ENCODE data around the gene TMC7. TPM values are rescaled to one million over a fixed set of nuclear protein-coding genes. Genes with fewer than 3 reads are reported as not detected.

TMC7 gene
- total and polyA plus RNA-seq, 7 donors: 0.16 to 3.1 (median 0.46) TPM

DNA sequence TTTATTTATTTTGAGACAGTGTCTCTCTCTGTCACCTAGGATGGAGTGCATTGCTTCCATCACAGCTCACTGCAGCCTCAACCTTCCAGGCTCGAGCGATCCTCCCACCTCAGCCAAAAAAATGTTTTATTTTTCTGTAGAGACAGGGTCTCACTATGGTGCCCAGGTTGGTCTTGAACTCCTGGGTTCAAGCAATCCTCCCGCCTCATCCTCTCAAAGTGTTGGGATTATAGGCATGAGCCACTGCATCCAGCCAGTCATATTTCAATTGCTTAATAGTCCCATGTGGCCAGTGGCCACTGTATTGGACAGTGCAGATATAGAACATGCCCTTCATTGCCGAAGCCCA lies 15.3 kb downstream of the TMC7 start:
- no peak for TF ChIP-seq POLR2AphosphoS5 (IDR thresholded peaks at IDR 0.05)
- no peak for TF ChIP-seq POLR2A (IDR thresholded peaks at IDR 0.05)
- TF ChIP-seq, protein P1, sequence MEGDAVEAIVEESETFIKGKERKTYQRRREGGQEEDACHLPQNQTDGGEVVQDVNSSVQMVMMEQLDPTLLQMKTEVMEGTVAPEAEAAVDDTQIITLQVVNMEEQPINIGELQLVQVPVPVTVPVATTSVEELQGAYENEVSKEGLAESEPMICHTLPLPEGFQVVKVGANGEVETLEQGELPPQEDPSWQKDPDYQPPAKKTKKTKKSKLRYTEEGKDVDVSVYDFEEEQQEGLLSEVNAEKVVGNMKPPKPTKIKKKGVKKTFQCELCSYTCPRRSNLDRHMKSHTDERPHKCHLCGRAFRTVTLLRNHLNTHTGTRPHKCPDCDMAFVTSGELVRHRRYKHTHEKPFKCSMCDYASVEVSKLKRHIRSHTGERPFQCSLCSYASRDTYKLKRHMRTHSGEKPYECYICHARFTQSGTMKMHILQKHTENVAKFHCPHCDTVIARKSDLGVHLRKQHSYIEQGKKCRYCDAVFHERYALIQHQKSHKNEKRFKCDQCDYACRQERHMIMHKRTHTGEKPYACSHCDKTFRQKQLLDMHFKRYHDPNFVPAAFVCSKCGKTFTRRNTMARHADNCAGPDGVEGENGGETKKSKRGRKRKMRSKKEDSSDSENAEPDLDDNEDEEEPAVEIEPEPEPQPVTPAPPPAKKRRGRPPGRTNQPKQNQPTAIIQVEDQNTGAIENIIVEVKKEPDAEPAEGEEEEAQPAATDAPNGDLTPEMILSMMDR (IDR thresholded peaks at IDR 0.05): no peak
- no peak for TF ChIP-seq EP300 (IDR thresholded peaks at IDR 0.05)
- H3K36me3 ChIP-seq: no peaks in the 10 kb centered on the region
- 61 to 89% methylated on average over 4 of the region's 4 CpGs for WGBS, 2 donors

DNA sequence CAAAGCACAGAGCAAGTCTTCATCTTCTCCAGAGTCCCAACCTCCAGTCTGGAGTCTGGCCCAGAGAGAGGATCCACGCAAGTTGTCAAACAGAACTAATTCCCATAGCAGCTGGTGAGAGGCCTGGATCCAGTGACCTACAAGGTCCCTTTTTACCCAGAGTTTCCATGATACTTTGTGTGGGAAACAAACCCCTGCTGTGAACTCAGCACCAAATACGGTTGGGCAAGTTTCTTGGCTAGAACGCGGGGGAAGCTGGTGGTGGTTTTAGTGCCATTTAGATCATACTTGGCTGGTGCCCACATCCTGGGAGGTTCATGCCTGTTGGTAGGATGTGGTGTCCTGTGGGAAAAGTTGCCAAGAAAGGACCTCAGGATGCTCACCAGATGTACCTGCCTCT lies 18.1 kb downstream of the TMC7 start:
- Histone ChIP-seq H3K4me1 (no peaks in the 10 kb centered on the region), H3K36me3 (no peaks in the 10 kb centered on the region), H3K27me3 (no peaks in the 10 kb centered on the region), H3K4me3 (no peak overlapping the region), H3K27ac (no peak overlapping the region), H3K9me3 (no peaks in the 10 kb centered on the region)
- no peak for DNase-seq
- intact Hi-C loops (cut with DNase I): no loop called here
- TF ChIP-seq POLR2AphosphoS5 (IDR thresholded peaks at IDR 0.05): no peak
- TF ChIP-seq, protein P1 (IDR thresholded peaks at IDR 0.05): no peak
- TF ChIP-seq POLR2A (IDR thresholded peaks at IDR 0.05): no peak
- TF ChIP-seq EP300 (IDR thresholded peaks at IDR 0.05): no peak
- 78 to 88% methylated on average over 4 of the region's 4 CpGs for WGBS, 2 donors

More for the DNA sequence above, 15.3 kb downstream of the TMC7 start:
- no peak for DNase-seq
- no peak overlapping the region for H3K4me3 ChIP-seq
- intact Hi-C loops (cut with DNase I): no loop called here
- no peak overlapping the region for H3K27ac ChIP-seq
- H3K4me1 ChIP-seq: no peaks in the 10 kb centered on the region
- H3K9me3 ChIP-seq: no peaks in the 10 kb centered on the region
- H3K27me3 ChIP-seq: no peaks in the 10 kb centered on the region

DNA sequence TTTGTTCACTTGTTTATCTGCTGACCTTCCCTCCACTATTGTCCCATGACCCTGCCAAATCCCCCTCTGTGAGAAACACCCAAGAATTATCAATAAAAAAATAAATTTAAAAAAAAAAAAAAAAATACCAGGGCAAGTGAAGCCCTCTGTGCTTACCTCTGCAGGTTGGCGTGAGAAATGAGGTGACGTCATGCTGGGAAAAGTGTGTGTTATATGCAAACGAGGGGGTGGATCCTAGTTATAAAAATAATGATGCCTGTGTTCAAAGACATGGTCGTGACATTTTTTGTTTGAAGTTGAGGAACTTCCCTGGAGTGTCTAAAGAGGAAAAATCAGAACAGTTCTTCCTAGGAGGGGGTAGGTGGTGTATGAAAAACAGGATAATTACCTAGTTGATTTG lies 20.2 kb downstream of the TMC7 start:
- DNase-seq: no peak
- Histone ChIP-seq H3K27me3 (no peaks in the 10 kb centered on the region), H3K27ac (no peak overlapping the region), H3K4me1 (no peaks in the 10 kb centered on the region), H3K9me3 (no peaks in the 10 kb centered on the region), H3K4me3 (no peak overlapping the region), H3K36me3 (no peaks in the 10 kb centered on the region)
- intact Hi-C loops (cut with DNase I): no loop called here
- no peak for TF ChIP-seq POLR2AphosphoS5 (IDR thresholded peaks at IDR 0.05)
- TF ChIP-seq, protein P1 (IDR thresholded peaks at IDR 0.05): no peak
- no peak for TF ChIP-seq EP300 (IDR thresholded peaks at IDR 0.05)
- no peak for TF ChIP-seq POLR2A (IDR thresholded peaks at IDR 0.05)
- 72 to 73% methylated on average over 4 of the region's 4 CpGs for WGBS, 2 donors

DNA sequence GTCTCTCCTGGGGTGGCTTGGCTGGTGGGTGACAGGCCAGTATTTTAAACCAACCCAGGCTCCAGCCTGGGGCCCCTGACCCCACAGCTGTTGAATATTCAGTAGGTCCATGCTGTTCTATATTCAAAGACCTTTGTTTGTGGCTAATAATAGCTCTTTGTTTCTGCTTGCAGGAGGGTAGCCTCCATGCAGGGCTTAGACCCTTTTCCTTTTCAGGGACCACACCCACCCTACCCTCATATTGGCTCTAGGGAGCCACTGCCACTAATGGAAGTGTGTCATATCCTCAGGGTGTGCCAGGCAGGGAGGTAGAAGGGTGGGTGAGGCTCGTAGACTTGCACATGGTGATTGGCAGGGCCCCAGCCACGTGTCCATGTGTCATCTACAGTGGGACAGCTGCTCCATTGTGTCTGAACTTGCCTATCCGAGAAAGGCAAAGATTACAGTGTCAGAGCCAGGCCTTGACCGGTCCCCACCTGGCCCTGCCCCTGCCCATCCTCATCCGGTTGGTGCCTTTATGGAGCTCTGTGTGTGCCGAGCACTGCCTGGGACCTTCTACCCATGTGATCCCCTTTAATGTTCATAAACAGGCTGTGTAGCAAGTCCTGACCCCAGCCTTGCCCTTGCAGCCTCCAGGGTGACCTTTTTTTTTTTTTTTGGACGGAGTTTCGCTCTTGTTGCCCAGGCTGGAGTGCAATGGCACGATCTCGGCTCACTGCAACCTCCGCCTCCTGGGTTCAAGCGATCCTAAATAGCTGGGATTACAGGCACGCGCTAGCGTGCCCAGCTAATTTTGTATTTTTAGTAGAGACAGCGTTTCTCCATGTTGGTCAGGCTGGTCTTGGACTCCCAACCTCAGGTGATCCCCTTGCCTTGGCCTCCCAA lies 22.1 kb downstream of the TMC7 start:
- no peaks in the 10 kb centered on the region for H3K27me3 ChIP-seq
- intact Hi-C loops (cut with DNase I): no loop called here
- no peaks in the 10 kb centered on the region for H3K4me1 ChIP-seq
- peaks cover 0 to 6% (median under 1%) of the 10 kb centered on the region in 4 donors for H3K9me3 ChIP-seq
- H3K4me3 ChIP-seq: no peak overlapping the region
- H3K27ac ChIP-seq: peak overlapping the region in 1 of 4 donors; percentile 0
- WGBS, 2 donors: 62 to 81% methylated on average over 16 of the region's 16 CpGs
- DNase-seq: no peak
- H3K36me3 ChIP-seq: no peaks in the 10 kb centered on the region
- TF ChIP-seq POLR2AphosphoS5 (IDR thresholded peaks at IDR 0.05): no peak
- TF ChIP-seq POLR2A (IDR thresholded peaks at IDR 0.05): no peak
- TF ChIP-seq, protein P1 (IDR thresholded peaks at IDR 0.05): no peak
- TF ChIP-seq EP300 (IDR thresholded peaks at IDR 0.05): no peak
